HG03175 (cell line): ENCODE data around the gene PLXNA4.

Source experiments
- ATAC-seq: cut with Tn5 transposase; IDR thresholded peaks from one replicate; pipeline ENCODE4 v1.9.1; 2021; ENCODE audit warnings: mild to moderate bottlenecking, moderate library complexity; ENCODE audit not compliant: unreplicated experiment

PLXNA4 gene

GRCh38 chr7:132286836-132287235 lies 289.4 kb downstream of the PLXNA4 start:
- ATAC-seq: no peak

- no peak for ATAC-seq
Measured at GRCh38 chr7:132280335-132280734, 295.9 kb downstream of the PLXNA4 start.

GRCh38 chr7:132279718-132280117 lies 296.6 kb downstream of the PLXNA4 start:
- no peak for ATAC-seq

- no peak for ATAC-seq
Measured at GRCh38 chr7:132276976-132277725, 299.1 kb downstream of the PLXNA4 start.

- no peak for ATAC-seq
Measured at GRCh38 chr7:132276234-132276630, 300.0 kb downstream of the PLXNA4 start.

- ATAC-seq: no peak
Measured at GRCh38 chr7:132275416-132276233, 300.6 kb downstream of the PLXNA4 start.

GRCh38 chr7:132272763-132273371 lies 303.4 kb downstream of the PLXNA4 start:
- ATAC-seq: no peak

GRCh38 chr7:132270517-132270916 lies 305.8 kb downstream of the PLXNA4 start:
- ATAC-seq: no peak

GRCh38 chr7:132269718-132270117 lies 306.6 kb downstream of the PLXNA4 start:
- ATAC-seq: no peak

- ATAC-seq: no peak
Measured at GRCh38 chr7:132263151-132263550, 313.1 kb downstream of the PLXNA4 start.

- ATAC-seq: no peak
Measured at GRCh38 chr7:132262160-132262470, 314.2 kb downstream of the PLXNA4 start.

GRCh38 chr7:132261327-132262159 lies 314.7 kb downstream of the PLXNA4 start:
- ATAC-seq: no peak

- ATAC-seq: no peak
Measured at GRCh38 chr7:132258231-132258630, 318.0 kb downstream of the PLXNA4 start.

- no peak for ATAC-seq
Measured at GRCh38 chr7:132257253-132257652, 319.0 kb downstream of the PLXNA4 start.

GRCh38 chr7:132256721-132257212 lies 319.5 kb downstream of the PLXNA4 start:
- no peak for ATAC-seq

GRCh38 chr7:132255898-132256297 lies 320.4 kb downstream of the PLXNA4 start:
- no peak for ATAC-seq

GRCh38 chr7:132255115-132255797 lies 321.0 kb downstream of the PLXNA4 start:
- no peak for ATAC-seq

GRCh38 chr7:132254455-132254854 lies 321.8 kb downstream of the PLXNA4 start:
- ATAC-seq: no peak

- ATAC-seq: no peak
Measured at GRCh38 chr7:132252793-132253100, 323.5 kb downstream of the PLXNA4 start.

- no peak for ATAC-seq
Measured at GRCh38 chr7:132251327-132251659, 325.0 kb downstream of the PLXNA4 start.
